ENCODE measurements around the gene IPO9. TPM values are rescaled to one million over a fixed set of nuclear protein-coding genes. Genes with fewer than 3 reads are reported as not detected.

IPO9 gene
- polyA plus RNA-seq, 3 donors: 70.2 to 78.8 (median 74.0) TPM

DNA sequence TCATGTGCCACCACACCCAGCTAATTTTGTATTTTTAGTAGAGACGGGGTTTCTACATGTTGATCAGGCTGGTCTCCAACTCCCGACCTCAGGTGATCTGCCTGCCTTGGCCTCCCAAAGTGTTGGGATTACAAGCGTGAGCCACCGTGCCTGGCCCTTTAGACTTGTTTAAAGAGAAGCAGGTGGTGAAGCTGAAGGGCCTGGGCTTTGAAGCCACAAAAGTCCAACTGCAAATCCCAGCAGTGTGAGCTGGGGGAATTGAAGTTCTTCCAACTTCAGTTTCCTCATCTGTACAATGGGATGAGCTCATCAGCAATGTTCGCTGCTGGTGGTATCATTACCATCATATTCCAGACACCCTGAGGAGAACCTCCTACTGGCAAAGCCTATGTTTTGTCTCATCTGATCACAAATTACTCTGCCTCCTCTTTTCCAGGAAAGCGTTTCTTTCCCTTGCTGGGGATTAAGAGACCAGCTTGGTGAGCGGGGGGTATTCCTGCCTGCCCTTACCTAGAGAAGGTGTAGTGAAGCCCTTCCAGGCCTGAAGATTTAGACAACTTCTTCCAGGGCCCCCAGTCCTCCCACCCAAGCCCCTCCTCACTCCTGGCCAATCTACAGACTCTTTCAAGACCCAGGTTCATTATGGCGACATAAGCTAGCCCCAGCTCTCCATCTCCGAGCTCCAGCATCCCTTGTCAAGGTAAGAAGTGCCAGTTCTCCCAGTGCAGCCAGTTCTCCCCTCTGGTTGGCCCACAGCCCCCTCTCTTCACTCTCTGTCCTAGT lies 57.3 kb downstream of the IPO9 start:
- no peak for DNase-seq (ENCODE audit: low read depth in 3 of 3, low spot score in 2 of 3)

DNA sequence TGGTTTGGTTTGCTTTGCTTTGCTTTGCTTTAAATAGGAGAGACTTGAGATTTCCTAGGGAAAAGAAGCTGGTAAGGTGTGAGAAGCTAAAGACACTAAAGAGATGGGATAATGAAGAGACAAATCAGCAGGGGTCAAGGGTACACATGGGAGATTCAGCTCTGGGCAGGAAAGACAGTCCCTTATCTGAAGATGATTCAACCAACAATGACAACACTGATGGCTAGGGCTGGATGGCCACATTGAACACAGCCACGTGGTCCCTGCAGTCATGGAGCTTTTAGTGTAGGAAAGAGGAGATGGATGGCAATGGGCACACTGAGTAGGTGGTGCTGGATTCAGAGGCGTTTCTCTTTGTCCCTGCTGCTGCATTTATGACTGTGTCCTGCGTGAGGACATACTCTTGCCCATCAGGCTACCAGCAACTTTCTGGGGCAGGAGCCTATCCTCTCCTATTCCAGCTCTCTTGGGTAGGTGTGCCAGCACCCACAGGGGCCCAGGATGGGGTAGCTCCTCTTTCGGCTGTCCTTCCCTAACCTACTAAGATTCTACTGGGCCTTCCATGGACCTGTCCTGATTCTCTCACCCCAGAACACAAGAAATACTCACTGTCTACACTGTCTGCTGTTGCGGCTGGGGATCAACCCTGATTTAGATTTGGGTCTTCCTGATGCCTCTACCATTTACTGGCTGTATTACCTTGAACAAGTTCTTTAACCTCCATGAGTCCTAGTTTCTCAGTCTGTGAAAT lies 58.3 kb downstream of the IPO9 start:
- no peak for DNase-seq (ENCODE audit: low read depth in 3 of 3, low spot score in 2 of 3)

DNA sequence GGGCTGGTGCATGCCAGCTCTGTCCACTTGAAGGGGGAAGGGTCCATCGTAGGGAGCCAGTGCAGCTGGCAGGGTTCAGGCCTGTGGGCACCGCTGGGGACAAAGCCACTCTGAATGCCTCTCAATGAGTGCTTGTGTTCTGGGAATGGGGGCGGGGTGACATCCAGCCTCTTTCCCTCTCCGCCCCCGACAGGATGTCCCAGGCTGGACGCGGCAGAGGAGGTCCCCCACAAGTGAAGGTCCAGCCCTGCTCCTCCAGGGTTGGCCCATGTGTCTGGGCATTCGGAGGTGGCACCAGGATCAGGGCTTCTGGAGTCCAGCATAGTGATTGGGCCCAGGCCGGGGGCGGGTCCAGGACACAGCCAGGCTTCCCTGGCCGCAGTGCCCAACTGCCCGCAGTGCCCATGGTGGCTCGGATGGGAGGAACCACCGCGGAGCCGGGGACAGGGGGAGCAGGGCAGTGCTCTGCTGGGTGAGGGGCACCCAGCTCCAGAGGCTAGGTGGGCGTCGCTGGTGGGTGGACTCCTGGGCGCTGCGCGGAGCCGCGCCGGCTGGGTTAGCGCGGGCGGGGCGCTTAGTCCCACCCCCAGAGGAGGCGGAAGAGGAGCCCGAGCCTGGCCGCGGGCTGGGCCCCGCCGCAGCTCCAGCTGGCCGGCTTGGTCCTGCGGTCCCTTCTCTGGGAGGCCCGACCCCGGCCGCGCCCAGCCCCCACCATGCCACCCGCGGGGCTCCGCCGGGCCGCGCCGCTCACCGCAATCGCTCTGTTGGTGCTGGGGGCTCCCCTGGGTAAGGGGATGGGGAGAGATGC lies 59.5 kb downstream of the IPO9 start, which contains the start of gene SHISA4:
Gene SHISA4 (plus strand): TSS at position 617 of the 808 bp plus-strand sequence. CDS start 97 bp downstream, at position 714.
- peak; percentile 38 to 56 (median 42) for DNase-seq (ENCODE audit: low read depth in 3 of 3, low spot score in 2 of 3)

DNA sequence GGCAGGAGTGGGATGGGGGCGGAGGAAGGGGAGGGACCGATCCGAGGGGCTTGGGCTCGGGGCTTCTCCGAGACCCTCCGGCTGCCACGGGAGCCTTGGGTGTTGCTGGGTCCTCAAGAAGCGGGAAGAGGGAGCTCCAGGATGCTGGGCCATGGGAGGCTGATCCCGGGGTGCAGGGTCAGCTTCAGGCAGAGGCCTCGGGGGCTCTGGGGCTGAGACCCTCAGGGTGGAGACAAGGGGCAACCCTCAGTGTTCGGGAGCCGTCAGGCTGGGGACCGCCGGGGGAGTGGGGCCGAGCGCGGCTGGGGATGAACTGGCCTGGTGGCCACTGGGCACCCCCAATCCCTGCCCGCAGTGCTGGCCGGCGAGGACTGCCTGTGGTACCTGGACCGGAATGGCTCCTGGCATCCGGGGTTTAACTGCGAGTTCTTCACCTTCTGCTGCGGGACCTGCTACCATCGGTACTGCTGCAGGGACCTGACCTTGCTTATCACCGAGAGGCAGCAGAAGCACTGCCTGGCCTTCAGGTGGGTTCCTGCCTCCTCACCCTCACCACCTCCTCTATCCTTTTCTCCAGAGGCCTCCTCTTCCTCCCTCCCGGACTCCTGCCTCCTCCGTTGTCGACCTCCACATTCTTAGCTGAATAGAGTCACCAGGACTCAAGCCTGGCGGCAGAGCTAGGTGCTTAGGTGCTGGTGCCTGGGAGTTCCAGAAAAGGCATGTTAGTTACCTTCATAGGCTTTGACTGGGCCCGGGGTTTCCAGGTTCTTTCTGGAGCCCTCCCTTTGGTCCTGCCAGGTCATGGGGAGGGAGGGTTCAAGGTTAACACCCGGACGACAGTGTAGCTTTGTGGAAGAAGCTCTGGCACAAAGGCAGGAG lies 60.4 kb downstream of the IPO9 start:
- DNase-seq (ENCODE audit: low read depth in 3 of 3, low spot score in 2 of 3): no peak

DNA sequence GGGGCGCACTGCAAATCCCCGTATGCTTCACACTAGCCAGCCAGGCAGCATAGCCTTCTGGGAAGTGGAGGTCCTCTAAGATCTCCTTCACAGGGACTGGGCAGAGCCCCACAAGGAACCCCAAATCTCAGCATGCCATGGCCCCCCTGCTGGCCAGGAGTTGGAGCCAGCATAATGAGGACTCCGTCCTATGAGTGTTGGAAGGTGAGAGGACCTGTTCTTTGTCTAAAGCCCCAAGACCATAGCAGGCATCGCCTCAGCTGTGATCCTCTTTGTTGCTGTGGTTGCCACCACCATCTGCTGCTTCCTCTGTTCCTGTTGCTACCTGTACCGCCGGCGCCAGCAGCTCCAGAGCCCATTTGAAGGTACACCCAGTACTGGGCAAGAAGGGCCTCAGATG lies 61.3 kb downstream of the IPO9 start:
- DNase-seq (ENCODE audit: low read depth in 3 of 3, low spot score in 2 of 3): no peak

DNA sequence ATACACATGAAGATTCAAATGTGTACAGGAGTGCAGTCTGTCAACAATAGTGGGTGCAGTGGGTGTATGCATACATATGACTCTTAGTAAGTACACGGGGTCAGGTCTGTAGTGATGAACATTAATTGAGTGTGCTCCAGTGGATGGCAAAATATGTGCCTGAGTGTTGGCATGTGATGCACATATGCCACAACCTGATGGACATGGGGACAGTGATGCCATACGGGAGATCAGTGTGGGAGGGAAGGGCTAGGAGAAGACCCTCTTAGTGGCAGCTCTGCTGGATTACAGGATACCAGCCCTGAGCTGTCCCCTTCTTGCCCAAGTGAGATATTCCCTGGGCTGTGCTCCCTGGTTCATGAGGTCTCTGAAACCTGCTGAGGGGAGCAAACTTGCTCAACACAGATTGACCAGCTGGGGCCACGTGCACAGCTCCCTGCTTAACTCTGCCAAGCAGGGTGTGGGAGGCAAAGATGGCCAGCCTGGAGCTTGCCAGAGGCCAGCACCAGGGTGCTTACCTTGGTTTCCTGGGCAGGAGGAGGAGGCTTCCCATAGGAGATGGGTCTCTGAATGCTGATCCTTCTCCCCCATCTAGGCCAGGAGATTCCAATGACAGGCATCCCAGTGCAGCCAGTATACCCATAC lies 62.0 kb downstream of the IPO9 start:
- no peak for DNase-seq (ENCODE audit: low read depth in 3 of 3, low spot score in 2 of 3)

DNA sequence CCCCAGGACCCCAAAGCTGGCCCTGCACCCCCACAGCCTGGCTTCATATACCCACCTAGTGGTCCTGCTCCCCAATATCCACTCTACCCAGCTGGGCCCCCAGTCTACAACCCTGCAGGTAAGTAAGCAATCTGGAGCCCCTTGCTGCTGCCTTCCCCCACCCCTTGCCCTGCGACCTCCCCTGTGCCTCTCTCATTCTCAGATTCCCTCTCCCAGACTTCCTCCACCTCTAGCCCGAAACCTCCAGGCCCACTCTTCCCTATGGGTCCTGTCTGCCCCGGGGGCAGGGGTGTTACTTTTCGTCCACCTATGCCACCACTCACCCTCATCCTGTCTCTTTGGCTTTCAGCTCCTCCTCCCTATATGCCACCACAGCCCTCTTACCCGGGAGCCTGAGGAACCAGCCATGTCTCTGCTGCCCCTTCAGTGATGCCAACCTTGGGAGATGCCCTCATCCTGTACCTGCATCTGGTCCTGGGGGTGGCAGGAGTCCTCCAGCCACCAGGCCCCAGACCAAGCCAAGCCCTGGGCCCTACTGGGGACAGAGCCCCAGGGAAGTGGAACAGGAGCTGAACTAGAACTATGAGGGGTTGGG lies 62.6 kb downstream of the IPO9 start:
- DNase-seq (ENCODE audit: low read depth in 3 of 3, low spot score in 2 of 3): no peak

DNA sequence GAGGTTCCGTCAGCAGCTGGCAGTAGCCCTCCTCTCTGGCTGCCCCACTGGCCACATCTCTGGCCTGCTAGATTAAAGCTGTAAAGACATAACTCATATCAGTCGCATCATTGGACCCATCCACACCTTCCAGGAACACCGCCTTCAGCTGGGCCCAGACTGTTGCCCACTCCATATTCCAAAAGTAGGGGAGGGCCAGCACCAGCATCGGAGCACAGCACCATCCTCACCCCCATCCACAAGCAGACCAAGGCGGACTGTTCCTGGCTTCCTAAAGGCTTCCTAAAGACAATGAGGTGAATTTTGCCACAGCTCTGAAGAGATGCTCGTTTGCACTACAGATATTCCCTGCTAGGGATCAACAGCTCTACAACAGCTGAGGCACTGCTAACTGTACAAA lies 63.3 kb downstream of the IPO9 start:
- DNase-seq (ENCODE audit: low read depth in 3 of 3, low spot score in 2 of 3): no peak

DNA sequence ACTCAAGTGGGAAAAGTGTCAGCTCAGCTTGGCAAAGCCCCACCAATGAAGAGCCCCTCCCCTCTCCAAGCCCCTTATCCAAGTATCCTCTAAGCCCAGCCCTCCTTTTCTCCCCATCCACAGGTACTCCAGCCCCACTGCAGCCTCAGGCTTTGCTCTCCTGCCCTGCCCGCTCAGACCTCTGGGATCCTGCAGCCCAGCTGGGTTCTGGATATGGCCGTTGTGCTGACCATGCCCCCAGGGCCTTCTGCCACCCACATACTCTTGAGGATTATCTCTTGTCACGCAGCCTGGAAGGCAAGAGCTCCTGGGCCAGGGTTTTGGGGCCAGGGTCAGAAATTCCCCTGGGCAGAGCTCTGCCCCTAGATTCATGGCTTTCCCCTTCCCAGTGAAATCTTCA lies 64.5 kb downstream of the IPO9 start:
- DNase-seq (ENCODE audit: low read depth in 3 of 3, low spot score in 2 of 3): no peak

DNA sequence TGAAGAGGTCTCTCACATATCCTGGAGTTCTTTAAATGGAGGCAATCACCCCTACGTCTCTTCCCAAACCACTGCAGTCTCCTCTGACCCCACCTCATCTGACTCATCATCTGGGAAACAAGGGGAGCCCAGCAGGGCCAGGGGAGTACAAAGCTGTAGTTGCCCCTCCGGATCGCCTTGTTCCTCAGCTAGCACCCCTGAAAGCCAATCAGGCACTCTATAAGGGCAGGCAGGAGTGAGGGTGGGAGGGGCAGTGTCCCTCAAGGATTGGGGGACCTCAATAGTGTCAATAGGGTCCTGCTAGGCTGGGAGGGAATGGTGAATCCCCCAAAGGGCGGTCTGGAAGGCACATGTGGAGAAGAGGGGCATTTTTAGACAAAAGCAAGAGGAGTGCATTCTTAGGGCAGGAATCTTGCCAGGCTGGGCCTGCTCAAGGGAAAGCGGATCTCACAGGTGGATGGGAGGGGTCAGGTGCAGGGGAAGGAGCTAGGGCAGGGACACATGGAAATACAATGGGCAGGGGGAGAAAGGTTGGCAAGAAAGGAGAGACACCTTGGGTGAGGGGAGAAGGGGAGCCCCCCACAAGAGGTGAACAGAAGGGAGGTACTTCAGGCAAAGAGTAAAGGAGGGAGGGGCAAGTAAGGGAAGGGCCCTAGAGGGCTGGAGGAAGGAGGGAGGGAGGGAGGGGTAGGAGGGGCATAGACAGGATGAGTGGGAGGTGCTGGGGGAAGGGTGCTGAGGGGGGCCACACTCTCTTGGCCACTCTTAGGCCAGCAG lies 65.6 kb downstream of the IPO9 start:
- no peak for DNase-seq (ENCODE audit: low read depth in 3 of 3, low spot score in 2 of 3)

DNA sequence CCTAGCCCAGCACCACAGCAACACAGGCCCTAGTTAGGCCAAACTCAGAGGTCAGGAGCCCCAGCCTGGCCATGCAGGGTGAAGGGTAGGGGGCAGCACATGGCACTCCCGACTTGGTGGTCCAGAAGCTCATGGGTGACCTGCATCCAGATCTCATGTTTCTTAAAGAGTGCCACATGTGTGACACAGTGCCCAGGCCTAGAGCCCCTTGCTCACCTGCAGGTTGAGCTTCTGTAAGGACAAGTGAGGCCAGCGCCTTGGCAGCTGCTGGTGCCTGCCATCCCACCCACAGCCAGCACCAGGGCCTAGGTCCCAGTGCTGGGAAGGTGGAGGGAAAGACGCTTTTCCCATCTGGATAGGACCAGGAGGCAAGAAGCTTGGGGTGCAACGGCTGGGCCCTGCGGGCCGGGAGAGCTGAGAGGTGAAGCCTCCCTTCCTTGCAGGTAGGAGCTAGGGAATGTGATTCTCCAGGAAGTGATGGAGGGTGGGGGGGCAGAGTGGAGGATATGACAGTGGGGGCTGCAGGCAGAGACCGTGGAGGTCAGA lies 66.2 kb downstream of the IPO9 start:
- no peak for DNase-seq (ENCODE audit: low read depth in 3 of 3, low spot score in 2 of 3)

DNA sequence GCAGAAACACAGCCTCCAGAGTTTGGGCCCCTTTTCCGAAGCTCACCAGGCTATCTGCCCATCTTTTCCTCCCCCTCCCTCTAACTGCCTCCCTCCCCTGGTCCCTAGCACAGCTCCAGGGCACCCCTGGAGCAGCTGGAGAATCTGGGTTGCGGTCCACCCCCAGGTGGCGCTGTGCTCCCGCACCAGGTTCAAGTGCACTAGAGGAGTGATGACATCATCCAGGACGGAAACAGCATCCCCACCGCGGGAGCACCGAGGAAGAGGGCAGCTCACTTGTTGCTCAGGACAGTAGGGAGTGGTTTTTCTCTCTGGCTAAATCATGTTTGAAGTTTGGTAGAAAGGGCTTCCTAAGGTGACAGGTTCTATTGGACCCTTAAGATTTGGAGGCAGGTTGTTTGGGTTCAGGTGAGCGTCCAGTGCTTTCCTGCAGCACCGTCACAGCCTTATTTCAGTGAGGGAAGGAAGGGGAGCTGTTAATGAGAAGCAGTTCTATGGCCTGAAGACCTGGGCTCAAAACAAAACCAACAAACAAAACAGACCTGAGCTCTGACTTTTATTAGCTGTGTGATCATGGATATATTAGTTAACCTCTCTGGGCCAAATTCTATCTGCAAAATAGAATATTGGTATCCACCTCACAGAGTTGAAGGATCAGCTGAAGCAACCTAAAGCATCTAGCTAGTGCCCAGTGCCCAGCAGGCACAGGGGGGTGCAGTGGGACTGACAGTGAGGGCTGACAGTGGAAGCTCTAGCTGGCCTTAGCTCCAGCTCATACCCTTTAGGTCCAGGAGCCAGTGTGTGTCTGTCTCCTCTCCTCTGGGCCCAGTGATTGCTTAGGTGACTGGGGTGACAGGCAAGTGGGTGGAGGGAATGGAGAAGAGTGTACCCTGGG lies 67.2 kb downstream of the IPO9 start:
- DNase-seq (ENCODE audit: low read depth in 3 of 3, low spot score in 2 of 3): peak in 1 of 3 donors; percentile 79

DNA sequence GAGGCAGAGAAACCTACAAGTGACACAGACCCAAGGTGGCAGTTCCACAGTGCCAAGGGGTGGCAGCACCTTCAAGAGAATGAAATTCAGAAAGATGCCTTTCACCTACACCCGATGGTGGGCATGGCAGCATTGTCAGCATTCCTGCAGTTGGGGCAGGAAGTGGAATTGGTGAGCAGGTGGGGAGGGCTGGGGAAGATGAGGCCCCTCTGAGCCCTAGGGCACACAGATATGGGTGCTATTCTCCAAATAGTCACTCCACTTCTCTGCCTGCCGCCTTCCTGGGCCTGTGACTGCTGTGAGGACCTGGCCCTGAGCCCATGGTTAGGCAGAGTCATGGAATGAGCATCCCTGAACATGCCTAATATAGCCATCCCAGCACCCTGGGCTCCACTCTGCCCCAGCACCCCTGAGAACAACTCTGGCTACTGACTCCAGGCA lies 68.0 kb downstream of the IPO9 start:
- DNase-seq (ENCODE audit: low read depth in 3 of 3, low spot score in 2 of 3): no peak

DNA sequence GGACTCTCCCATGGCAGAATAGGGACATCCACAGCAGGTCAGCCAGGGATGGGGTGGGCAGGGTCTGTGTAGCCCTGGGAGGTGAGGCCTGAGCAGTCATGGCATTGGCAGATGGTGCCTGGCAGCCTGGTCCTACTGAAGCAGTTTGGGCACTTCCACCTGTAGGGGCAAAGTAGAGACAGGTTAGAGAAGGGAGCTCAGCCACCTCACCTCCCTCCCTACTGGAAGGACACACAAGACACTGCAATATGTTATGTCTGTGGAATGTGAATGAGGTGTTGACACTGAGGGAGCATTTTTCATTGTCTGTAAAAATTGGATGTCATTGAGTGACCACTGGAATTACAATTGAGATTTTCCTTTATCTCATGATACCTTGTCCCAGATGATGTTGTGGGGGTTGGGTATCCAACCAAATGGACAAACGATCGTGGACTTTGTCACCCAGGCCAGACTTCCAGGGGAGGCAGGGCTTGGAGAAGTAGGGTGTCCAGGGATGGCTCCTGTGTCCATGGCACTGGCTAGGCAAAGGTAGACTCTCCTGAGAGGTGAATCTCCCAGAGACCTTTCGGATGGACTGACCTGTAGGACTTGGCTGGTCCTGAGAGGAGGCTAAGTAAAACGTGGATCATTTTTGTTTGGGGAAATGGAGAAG lies 69.4 kb downstream of the IPO9 start:
- DNase-seq (ENCODE audit: low read depth in 3 of 3, low spot score in 2 of 3): no peak

DNA sequence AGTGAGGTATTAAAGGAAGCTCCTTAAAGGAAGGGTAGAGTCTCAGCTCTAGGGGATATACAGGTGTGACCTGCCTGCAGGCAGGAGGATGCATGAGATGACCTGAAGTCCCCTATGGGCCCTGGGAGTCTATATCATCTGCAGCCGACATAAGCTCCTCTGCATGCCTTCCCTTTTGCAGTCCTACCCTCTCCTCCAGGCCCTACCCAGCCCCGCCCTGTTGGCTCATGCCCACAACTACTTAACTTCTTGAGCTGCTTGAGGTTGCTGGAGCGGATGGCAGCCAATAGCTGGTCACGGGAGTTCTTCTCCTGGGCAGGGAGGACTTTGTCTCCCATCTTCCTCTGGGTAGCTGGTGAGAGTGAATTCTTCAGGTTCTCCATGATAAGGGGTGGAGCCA lies 70.0 kb downstream of the IPO9 start:
- no peak for DNase-seq (ENCODE audit: low read depth in 3 of 3, low spot score in 2 of 3)

DNA sequence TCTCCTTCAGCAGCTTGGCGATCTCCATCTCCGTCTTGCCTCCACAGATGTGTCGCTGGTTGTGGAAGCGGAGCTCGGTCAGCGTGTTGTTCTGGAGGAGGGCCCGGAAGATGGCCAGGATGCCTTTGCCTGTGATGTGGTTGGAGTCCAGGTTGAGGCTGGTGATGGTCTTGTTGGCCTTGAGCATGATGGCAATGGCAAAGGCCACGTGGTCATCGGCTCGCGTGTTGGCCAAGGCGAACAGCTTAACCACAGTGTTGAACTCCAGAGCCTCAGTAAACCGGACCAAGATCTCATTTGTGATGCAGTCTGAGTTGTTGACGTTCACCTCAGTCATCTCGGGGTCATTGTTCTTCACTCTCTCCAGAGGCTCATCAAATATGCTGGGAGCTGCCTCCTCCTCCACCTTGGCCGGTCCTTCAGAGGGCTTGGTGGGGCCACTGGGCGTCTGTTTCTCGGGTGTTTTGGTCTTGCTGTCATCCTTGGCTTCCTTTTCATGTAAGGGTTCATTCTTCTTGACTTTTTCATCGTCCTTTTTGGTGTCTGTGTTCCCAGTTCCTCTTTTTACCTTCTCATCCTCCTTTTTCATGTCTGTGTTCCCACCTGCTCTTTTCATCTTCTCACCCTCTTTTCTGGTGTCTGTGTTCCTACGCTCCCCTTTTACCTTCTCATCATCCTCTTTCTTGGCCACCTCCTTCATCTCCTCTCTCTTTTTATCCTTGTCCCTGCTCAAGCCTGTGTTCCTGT lies 70.9 kb downstream of the IPO9 start:
- no peak for DNase-seq (ENCODE audit: low read depth in 3 of 3, low spot score in 2 of 3)
